ENCODE measurements around the gene PRSS53.
"Not testable (repeated sequence)": the region's sequence is repeated elsewhere in the genome, so short reads cannot be mapped to it uniquely, and the experiment has no call there.

Gene PRSS53

GRCh38 chr16:31117384-31118222 lies 28.9 kb upstream of the PRSS53 start, which contains the start of gene KAT8:
TSS of gene KAT8 (plus strand) at chr16:31117664. CDS start at chr16:31117682, 18 bp downstream.
- peak; percentile 99 for DNase-seq (ENCODE audit: low spot score)

GRCh38 chr16:31114468-31114867 lies 25.7 kb upstream of the PRSS53 start:
- DNase-seq (ENCODE audit: low spot score) = no peak

GRCh38 chr16:31113121-31114120 lies 24.7 kb upstream of the PRSS53 start:
- DNase-seq (ENCODE audit: low spot score) = no peak

- no peak for DNase-seq (ENCODE audit: low spot score)
Observed at GRCh38 chr16:31112711-31113110, 24.0 kb upstream of the PRSS53 start.

- DNase-seq (ENCODE audit: low spot score) = no peak
Observed at GRCh38 chr16:31111881-31112466, 23.2 kb upstream of the PRSS53 start.

- no peak for DNase-seq (ENCODE audit: low spot score)
Observed at GRCh38 chr16:31110106-31111034, 21.6 kb upstream of the PRSS53 start.

- DNase-seq (ENCODE audit: low spot score) = no peak
Observed at GRCh38 chr16:31109622-31110021, 20.9 kb upstream of the PRSS53 start.

GRCh38 chr16:31108794-31109558 lies 20.2 kb upstream of the PRSS53 start:
- DNase-seq (ENCODE audit: low spot score) = no peak

GRCh38 chr16:31108035-31108793 lies 19.5 kb upstream of the PRSS53 start, which contains the start of gene BCKDK:
TSS of gene BCKDK (plus strand) at chr16:31108386. CDS start at chr16:31109224, 838 bp downstream.
- peak; percentile 81 for DNase-seq (ENCODE audit: low spot score)

GRCh38 chr16:31107465-31107867 lies 18.7 kb upstream of the PRSS53 start:
- no peak for DNase-seq (ENCODE audit: low spot score)

GRCh38 chr16:31106509-31107464 lies 18.0 kb upstream of the PRSS53 start:
- DNase-seq (ENCODE audit: low spot score) = no peak

GRCh38 chr16:31105677-31106213 lies 17.0 kb upstream of the PRSS53 start:
- DNase-seq (ENCODE audit: low spot score) = peak; percentile 72

GRCh38 chr16:31100876-31101641 lies 12.3 kb upstream of the PRSS53 start:
- not testable (repeated sequence) for DNase-seq (ENCODE audit: low spot score)

GRCh38 chr16:31099860-31100638 lies 11.3 kb upstream of the PRSS53 start:
- DNase-seq (ENCODE audit: low spot score) = no peak

GRCh38 chr16:31094424-31095120 lies 5.8 kb upstream of the PRSS53 start, which contains the start of gene VKORC1:
TSS of gene VKORC1 (minus strand) at chr16:31094797. CDS start at chr16:31094729, 68 bp downstream.
- DNase-seq (ENCODE audit: low spot score) = peak; percentile 99

GRCh38 chr16:31094088-31094423 lies 5.3 kb upstream of the PRSS53 start:
- DNase-seq (ENCODE audit: low spot score) = peak; percentile 33

Measured in cerebellar cortex (tissue), 1 donor.